HG03378 (cell line): ENCODE measurements around the gene TM4SF5.

ENCODE experiments used
- ATAC-seq: cut with Tn5 transposase; IDR thresholded peaks from one replicate; pipeline ENCODE4 v1.9.1; 2021; ENCODE audit warnings: mild to moderate bottlenecking, moderate library complexity; ENCODE audit not compliant: unreplicated experiment

The TM4SF5 gene

DNA sequence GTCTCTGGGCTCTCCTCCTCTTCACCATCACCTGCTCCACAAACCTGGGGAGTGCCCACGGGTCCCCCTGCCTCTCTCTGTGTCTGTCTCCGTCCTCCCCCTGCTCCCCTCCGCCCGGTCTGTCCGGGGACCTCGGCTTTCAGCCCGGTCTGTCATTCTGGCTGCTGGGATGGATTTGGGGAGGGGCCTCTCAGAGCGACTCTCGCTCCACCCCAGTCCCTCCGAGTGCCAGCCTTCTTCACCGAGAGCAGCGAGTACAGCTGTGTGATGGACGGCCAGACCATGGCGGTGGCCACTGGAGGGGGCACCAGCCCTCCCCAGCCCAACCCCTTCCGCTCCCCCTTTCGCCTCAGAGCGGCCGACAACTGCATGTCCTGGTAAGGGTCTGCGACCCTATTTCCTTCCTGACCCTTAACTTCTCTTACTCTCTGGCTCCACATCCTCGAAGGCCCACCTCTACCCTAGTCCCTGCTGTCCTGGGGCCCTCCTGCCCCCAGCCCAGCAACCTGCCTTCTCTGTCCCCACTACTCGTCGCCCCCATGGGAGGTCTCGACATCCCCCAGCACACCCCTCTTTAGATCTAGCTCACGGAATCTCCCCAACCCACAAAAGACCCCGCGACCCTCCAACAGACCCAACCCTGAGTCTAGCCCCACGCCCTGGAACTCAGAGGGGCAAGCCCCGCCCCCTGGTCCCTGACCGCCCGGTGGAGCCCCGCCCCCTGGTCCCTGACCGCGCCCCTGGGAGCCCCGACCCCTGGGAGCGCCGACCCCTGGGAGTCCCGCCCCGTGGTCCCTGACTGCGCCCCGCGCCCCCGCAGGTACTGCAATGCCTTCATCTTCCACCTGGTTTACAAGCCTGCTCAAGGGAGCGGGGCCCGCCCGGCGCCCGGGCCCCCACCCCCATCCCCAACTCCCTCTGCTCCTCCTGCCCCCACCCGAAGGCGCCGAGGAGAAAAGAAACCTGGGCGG lies 26.4 kb upstream of the TM4SF5 start:
- ATAC-seq: no peak

DNA sequence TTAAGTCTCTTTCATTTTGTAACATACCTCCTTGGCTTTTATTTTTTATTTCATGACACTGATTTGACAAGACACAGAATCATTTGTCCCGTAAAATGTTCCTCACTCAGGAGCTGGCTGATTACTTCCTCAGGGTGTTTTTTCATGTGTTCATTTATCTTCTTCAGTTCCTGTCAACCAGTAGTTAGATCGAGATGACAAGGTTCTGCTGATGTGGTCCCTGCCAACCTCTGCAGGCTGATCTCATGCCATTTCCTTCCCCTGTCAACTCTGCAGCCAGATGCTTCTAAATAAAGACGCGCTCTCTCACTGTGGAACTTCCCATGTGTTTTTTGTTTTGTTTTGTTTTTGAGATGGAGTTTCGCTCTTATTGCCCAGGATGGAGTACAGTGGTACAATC lies 23.8 kb upstream of the TM4SF5 start:
- ATAC-seq: no peak

DNA sequence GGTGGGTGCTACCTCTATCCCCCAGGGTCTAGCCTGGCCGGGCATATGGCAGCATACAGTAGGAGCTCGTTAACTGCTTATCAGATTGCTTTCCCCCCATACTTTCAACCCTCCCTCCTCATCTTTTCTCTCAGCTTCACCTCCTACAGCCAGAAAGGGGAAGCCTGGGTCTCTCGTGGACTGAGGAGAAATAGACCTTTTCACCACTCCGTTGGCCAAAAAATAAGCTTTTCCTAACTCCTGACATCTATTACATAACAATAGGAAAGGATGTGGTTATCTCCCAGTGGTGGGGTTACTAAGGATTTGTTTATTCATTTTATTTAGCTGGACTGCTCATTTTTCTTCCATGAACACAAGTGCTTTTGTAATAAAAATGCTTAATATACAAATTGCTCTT lies 23.0 kb upstream of the TM4SF5 start:
- ATAC-seq: no peak

DNA sequence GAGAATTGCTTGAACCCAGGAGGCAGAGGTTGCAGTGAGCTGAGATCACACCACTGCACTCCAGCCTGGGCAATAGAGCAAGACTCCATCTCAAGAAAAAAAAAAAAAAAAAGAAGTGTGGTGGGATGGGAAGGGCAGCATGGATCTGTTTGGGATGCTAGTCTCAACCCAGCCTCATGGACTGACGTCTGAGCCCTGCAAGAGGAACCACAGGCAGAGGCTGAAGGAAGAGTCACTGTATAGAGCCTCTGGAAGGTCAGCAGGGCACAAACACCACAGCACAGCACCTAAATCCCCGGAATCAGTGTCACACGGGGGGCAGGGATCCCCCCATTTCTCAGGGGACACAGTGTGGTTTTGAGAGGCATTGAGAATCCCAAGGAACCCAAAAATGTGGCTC lies 21.1 kb upstream of the TM4SF5 start:
- no peak for ATAC-seq

DNA sequence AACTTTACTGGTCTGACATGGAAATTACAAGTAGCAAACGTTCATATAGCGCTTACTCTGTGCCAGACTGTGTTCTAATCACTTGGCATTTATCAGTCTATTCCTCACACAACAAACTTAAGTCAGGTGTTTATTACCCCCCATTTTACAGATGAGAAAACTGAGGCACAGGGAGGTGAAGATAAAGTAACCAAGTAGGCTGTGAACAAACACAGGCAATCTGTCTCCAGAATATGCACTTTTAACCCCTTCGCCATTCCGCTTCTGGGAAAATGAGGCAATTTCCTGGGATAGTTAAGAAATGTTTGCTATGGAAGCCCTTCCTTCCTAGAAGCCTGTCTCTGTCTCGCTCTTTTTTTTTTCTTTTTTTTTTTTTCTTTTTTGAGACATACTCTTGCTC lies 19.8 kb upstream of the TM4SF5 start:
- ATAC-seq: no peak

DNA sequence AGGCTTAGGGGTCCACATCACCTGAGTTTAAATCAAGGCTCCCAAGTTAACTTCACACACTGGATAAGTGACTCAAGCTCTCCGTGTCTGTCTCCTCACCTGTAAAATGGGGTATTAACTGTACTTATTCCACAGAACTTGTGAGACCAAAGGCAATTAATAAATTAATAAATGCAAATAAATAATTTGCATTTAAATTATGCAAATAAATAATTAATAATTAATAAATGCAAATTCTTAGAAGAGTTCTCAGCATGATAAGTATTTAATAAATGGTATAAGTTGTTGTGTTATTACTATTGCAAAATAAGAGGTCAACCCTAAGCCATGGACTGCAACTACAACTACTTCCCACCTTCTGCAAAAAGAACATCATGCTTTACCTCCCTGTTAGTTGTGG lies 18.3 kb upstream of the TM4SF5 start:
- ATAC-seq: no peak

DNA sequence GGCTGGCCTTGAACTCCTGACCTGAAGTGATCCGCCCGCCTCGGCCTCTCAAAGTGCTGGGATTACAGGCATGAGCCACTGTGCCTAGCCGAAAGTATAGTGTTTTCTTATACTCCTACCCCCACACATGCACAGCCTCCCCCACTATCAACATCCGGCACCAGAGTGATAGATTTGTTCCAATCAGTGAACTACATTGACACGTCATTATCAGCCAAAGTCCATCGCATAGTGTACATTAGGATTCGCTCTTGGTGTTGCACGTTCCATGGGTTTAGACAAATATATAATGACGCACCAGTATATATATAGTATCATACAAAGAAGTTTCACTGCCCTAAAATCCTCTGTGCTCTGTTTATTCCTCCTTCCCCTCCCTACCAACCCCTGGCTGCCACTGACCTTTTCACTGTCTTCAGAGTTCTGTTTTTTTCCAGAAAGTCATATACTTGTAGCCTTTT lies 11.9 kb upstream of the TM4SF5 start:
- no peak for ATAC-seq

DNA sequence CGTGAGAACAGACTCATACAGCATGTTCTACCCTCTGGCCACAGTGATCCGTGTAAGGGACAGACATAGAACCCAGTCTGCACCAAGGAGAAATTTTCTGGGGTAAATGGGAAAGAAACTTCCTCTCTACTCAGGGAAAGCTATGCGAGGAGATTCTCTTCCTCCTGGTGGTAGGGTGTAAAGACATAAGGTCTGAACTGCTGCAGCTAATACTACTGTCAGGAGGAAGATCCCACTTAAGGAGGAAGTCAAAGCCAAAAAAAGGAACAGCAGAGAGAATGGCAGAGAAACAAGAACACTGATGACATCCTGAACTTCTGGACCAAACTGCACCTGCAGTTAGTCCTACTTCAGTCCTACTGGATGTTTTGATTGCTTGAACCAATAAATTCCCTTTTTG lies 7.1 kb upstream of the TM4SF5 start:
- ATAC-seq: no peak

DNA sequence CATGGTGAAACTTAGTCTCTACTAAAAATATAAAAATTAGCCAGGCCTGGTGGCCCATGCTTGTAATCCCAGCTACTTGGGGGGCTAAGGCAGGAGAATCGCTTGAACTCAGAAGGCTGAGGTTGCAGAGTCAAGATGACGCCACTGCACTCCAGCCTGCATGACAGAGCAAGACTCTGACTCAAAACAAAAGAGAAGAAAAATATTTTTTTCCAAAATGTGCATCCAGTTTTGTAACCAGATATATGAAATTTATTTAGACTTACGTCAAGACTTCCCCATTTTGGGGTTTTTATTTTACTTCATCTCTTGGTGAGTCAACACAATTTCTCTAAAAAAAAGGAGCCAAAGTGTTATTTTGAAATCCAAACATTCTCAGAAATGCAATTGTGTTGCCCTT lies 5.5 kb upstream of the TM4SF5 start:
- no peak for ATAC-seq

DNA sequence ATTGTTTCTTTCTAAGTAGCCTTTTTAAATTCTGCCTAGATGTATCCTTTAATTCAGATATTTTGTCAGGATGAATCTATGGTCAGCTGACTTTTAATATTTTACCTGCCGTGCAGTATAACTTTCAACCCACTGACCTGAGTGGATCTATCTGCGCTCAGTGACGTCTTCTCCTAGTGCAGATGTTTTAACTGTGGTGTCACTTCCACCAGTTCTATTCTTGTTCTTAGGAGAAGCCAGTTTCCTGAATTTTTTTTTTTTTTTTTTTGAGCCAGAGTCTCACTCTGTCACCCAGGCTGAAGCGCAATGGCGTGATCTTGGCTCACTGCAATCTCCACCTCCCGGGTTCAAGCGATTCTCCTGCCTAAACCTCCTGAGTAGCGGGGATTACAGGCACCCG lies 5.0 kb upstream of the TM4SF5 start:
- ATAC-seq: no peak

DNA sequence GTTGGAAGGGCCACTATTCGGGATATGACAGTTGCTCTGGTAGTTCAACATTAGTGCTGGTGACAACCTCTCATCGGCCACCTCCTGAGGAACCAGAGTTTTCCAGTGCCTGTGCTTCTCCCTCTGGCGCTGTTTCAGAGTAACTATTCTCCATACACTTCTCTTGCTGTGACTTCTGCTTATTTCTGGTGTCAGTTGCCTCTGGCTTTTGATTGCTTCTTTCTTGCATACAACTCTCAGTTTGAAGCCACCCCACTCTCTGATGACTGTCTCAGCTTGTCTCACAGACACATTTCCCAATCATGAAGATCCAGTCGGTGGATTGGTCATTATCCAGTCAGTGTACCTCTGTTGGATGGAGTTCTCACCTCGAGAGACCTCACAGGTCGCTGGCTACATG lies 3.4 kb upstream of the TM4SF5 start:
- ATAC-seq: no peak

DNA sequence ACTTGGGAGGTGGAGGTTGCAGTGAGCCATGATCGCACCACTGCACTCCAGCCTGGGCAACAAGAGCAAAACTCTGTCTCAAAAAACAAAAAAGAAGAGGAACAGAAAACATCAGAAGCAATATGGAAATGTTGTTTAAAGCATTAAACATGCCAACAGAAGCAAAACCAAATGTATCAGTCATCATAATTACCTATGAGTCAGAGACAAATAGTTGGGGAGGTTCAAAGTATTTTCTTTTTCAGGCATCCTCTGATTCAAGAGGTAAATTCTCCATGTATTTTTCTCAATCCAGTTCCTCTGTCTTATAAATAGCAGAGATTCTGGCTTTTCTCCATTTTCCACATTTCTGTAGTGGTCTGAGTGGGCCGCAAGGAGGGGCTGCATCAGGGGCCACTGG lies 2.1 kb upstream of the TM4SF5 start:
- no peak for ATAC-seq

DNA sequence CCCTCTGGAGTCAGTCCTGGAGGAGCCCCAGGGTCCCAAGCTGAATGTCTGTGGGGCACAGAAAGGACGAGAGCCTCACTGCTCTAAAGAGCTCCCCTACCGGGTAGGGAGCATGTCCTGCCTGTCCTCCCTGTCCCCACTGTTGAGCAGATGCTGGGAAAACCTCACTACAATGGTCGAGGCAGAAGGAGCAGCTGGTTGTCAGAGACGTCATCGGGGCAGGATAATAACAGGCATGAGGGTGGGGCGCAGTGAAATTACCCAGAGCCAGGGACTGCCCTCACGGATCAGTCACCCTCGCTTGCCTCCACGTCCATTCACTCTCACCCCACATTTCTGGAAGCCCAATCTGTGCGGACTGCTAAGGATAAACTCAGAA lies 538 bp downstream of the TM4SF5 start:
- no peak for ATAC-seq

DNA sequence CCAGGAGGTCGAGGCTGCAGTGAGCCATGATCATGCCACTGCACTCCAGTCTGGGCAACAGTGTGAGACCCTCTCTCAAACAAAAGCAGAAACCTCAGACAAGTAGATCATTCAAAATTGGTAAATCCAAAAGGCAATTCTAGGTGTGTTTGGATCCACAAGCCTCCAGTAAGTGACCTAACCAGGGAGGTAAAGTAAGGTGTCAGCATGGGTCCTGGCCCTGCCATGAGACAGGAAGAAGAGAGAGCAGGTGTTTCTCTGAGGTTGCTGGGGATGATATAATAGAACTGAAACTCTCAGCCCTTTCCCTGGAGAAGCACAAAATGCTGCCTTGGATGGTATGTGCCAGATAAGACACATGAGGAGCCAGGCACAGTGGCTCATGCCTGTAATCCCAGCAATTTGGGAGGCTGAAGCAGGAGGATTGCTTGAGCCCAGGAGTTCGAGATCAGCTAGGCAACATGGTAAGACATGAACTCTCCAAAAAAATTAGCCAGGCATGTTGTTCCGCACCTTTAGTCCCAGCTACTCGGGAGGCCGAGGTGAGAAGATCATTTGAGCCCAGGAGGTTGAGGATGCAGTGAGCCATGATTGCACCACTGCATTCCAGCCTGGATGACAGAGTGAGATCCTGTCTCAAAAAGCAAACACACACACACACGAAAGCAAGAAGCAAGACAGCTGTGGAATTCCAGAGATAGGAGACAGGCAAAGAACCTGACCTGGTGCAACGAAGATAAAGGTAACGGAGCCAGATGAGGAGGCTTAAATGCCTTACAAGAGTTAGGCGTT lies 6.5 kb downstream of the TM4SF5 start:
- no peak for ATAC-seq

DNA sequence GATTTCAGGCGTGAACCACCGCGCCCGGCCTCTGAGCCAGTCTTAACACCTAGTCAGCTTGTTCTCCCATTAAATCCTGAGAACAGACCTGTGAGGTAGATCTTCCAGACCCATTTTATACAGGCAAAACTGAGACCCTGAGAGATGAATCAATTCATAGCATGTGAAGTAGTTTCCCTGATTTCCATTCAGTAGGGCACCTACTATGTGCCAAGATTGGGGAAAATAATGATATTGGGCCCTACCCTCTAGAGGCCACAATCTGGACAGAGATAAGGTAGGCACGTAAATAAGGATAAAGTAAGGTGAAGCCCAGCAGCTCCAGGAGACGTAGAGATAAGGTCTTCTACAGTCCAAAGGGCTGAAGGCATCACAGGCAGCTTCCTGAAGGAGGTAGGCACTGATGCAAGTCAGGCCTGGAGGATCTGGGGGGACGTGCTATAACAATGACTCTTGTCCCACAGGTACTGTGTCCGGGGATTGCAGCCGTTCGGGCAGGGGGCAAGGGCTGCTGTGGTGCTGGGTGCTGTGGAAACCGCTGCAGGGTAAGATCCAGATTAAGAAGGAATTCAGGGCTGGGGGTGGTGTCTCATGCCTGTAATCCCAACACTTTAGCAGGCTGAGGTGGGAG lies 8.8 kb downstream of the TM4SF5 start:
- ATAC-seq: no peak

DNA sequence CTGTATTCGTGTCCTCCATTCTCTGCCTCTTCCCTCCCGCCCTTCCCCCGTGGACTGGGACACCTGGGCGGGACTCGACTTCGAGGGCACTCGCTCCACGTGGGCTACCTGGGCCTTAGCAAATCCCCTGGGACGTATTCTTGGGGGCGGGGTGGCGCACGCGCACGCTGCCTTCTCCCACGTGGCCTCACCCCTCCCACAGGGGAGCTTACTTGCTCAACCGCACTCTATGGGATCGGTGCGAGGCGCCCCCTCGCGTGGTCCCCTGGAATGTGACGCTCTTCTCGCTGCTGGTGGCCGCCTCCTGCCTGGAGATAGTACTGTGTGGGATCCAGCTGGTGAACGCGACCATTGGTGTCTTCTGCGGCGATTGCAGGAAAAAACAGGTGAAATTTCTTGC lies 11.0 kb downstream of the TM4SF5 start:
- no peak for ATAC-seq

DNA sequence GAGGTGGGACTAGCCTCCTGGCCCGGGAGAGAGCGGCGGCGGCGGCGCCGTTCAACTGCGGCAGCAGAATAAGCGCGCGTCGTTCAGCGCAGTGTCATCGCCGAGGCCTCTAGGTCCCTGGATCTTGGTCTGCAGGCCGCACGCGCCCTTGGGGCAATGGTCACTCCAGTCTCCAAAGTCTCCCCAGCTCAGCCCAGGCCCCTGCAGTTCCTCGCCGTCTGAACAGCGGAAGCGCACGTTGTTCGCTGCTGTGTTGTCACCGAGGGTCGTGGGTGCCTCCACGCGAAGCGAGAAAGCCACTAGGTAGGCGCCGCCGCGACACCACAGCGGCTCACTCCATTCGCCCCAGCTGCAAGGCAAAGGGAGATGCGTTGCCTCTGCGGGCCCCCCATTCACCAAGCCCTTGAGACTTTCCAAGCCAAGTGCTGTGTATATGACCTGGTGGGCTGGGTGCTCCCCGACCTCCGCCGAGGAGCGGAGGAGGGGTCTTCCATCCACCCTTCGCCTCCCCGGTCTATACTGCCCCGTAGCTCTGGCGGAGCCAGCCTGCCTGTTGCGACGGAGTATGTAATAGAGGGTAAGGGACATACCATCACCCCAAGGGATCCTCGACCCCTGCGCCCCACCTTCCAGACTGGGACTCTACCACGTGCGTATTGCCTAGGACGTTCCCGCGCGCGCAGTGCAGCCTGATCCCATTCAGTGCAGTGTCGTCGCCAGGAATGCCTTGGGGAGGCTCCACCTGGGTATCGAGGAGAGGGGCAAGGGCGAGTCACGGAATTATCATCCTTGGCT lies 13.8 kb downstream of the TM4SF5 start:
- ATAC-seq: no peak

DNA sequence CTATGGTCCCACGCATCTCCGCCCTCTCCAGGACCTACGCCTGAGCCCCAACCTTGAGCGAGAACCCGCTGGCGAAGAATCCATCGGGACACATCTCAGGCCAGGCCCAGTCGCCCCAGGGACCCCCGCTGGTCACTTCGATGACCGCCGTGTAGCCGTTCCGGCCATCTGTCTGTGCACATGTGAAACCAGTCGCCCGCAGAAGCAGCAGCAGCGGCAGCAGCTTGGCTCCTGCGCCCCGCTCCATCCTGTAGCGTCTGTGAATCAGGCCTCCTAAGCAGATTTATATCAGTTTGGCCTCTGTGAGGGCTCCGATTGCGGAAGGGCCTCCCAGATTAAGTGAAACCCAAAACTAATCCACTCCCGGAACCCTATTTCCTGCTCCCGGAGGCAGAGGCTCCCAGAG lies 14.4 kb downstream of the TM4SF5 start, which contains the start of gene VMO1:
VMO1 (minus strand) TSS at position 259 of the 406 bp plus-strand sequence; CDS start at position 247, 12 bp downstream.
- no peak for ATAC-seq

DNA sequence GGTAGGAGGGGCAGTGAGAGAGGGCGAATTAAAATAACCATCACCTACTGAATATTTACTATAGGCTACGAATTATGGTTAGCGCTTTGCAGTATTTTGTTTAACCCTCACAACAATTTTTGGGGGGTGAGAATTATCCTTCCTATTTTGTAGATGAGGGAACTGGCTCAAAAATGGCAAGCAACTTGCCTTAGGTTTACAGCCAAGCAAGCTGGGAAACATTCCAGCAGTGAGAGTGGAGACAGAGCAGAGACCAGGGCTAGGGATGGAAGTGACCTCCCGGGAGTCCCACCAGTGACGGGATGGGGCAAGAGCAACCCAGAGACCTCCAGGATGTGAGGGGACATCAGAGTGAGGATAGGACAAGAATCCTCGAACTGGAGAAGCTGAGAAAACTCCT lies 14.8 kb downstream of the TM4SF5 start:
- ATAC-seq: no peak

DNA sequence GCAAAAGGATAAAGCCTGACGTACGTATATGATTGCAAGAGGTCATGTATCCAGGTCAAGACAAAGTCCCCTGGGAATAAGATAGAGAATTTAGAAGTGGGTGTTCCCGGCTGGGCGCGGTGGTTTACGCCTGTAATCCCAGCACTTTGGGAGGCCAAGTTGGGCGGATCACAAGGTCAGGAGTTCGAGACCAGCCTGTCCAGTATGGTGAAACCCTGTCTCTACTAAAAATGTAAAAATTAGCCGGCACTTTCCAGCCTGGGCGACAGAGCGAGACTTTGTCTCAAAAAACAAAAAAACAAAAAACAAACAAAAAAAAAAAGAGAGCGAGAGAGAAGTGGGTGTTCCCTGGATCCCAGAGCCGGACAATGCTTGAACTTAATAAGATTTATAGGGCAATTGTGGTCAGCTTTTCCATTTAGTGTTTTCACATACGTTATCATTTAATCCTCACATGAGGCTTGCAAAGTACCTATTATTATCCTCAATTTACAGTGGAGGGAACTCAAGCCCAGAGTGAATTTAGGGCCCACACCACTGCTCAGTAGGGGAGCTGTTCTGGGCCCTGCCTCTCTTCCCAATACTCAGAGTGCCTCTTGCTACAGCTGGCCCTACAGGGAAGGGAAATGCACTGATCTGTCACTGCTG lies 16.6 kb downstream of the TM4SF5 start:
- ATAC-seq: no peak
